Subcutaneous adipose tissue (tissue), 4 donors: ENCODE measurements around the gene OXCT1. TPM values are rescaled to one million over a fixed set of nuclear protein-coding genes. Genes with fewer than 3 reads are reported as not detected.

Source experiments
- CTCF ChIP-seq: fragments of 450-650 bp; IDR thresholded peaks from one replicate; pipeline ENCODE4 v1.5.1; 2016; ENCODE audit warnings: low read depth, mild to moderate bottlenecking, control low read depth, antibody characterized with exemption, moderate library complexity
- total RNA-seq, 4 donors: library from RNA; depleted of rRNA; stranded (reverse); fragments of >200 nt; gene quantifications; one replicate each; pipeline ENCODE4 v1.1.0, GENCODE V29; 2016

Gene OXCT1
- total RNA-seq, 4 donors from 2014 or later = 38.9 to 74.6 (median 57.1) TPM

DNA sequence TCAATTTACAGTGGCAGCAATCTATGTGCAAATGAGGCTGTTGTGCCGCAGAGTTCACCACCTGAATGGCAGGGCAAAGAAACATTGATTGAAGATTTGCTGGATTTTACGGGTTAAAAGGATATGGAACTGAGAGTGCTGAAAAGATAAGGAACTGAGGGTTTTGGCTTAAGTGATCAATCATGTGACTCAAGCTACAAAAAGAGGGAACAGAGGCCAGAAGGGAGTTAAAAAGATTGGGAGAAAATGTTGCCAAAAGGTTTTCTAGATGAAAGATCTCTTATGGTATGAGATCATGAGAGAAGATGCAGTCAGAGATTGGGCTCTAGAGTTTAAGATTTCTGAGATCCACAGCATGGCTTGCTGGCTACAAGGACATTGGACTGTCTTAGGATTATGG, 26.0 kb upstream of the OXCT1 start:
- TF ChIP-seq CTCF = no peak

- no peak for TF ChIP-seq CTCF
Measured at GRCh38 chr5:41893074-41893851, 23.0 kb upstream of the OXCT1 start.

GRCh38 chr5:41892031-41892430, 21.8 kb upstream of the OXCT1 start:
- TF ChIP-seq CTCF = no peak

DNA sequence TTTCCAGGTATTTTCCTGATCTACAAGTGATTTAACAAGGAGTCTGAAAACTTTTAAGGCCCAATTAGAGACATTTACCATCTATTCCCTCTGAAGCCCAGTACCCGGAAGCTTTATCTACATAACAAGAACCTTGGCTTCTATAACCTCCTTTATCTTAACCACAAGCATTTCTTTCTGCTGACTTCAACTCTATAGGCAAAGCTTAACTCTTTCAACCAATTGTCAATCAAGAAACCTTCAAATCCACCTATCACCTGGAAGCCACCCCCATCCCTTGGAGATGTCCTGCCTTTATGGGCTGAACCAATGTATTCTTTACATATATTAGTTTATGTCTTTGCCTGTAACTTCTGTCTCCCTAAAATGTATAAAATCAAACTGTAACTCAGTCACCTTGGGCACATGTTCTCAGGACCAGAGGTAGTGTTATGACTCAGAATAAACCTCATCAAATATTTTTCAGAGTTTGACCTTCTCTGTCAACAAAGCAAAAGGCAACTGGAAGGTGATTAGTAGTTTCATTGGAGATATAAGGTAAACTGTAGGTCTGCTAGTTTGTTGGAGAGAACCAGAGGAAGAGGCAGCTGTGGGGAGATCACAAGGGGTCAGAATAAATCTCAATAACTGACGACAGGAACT, 21.0 kb upstream of the OXCT1 start:
- TF ChIP-seq CTCF = no peak

- no peak for TF ChIP-seq CTCF
Measured at GRCh38 chr5:41885286-41885685, 15.1 kb upstream of the OXCT1 start.

- no peak for TF ChIP-seq CTCF
Measured at GRCh38 chr5:41883936-41884335, 13.7 kb upstream of the OXCT1 start.

- TF ChIP-seq CTCF = no peak
Measured at GRCh38 chr5:41883243-41883642, 13.0 kb upstream of the OXCT1 start.
